22Rv1 (cell line): ENCODE results near the gene PAEP.
"Not testable (repeated sequence)": the region's sequence is repeated elsewhere in the genome, so short reads cannot be mapped to it uniquely, and the experiment has no call there.

Experiments
- ZFX ChIP-seq: fragments of 450-650 bp; IDR thresholded peaks from 2 replicates; pipeline ENCODE4 v1.6.1; 2017; ENCODE audit warnings: antibody characterized with exemption, borderline replicate concordance
- TF ChIP-seq, protein P1 (sequence below): fragments of 450-650 bp; IDR thresholded peaks from 2 replicates; pipeline ENCODE4 v1.5.1; 2017; ENCODE audit warnings: mild to moderate bottlenecking

DNA sequence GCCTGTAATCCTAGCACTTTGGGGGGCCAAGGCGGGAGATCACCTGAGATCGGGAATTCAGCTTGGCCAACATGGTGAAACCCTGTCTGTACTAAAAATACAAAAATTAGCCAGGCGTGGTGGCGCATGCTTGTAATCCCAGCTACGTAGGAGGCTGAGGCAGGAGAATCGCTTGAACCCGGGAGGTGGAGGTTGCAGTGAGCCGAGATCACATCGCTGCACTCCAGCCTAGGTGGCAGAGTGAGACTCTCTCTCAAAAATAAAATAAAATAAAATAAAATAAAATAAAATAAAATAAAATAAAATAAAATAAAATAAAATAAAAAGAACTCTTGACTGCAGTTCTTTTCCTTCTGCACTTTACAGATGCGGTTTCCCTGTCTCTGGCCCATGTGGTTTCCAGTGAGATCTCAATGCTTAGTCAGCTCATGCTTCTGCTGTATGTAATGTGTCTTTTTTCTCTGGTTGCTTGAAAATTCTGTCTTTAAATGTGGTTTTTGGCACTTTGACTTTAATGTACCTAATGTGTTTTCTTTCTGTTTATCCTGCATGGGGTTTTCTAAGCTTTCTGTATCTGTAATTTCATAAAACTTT is 32.6 kb upstream of the PAEP start:
- TF ChIP-seq, protein P1, sequence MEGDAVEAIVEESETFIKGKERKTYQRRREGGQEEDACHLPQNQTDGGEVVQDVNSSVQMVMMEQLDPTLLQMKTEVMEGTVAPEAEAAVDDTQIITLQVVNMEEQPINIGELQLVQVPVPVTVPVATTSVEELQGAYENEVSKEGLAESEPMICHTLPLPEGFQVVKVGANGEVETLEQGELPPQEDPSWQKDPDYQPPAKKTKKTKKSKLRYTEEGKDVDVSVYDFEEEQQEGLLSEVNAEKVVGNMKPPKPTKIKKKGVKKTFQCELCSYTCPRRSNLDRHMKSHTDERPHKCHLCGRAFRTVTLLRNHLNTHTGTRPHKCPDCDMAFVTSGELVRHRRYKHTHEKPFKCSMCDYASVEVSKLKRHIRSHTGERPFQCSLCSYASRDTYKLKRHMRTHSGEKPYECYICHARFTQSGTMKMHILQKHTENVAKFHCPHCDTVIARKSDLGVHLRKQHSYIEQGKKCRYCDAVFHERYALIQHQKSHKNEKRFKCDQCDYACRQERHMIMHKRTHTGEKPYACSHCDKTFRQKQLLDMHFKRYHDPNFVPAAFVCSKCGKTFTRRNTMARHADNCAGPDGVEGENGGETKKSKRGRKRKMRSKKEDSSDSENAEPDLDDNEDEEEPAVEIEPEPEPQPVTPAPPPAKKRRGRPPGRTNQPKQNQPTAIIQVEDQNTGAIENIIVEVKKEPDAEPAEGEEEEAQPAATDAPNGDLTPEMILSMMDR = not testable (repeated sequence)
- not testable (repeated sequence) for TF ChIP-seq ZFX
